ENCODE data around the gene C2CD4D. TPM values are rescaled to one million over a fixed set of nuclear protein-coding genes. Genes with fewer than 3 reads are reported as not detected.

C2CD4D gene
- total RNA-seq, 1 experiment from 2014 or later: 0.79 TPM

DNA sequence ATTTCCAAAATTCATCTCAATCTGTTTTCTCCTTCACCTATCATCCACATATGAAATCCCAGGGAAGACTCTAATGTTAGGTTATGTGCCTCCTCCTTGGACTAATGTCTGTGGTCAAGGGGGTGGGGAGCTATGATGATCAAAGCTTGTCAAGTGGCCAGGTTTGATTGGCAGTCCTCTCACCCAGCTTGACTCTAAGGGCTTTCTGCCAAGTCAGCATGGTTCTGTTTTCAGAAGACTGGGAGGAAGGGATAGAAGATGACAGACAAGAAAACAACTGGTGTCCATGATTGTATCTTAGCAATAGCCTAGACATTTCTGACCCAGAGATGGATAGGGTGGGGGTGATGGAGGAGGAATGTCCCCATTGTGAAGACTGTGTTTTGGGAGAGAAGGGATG is 23.0 kb upstream of the C2CD4D start:
- no peak overlapping the region for H2AFZ ChIP-seq (ENCODE audit: low read length)
- H3K79me2 ChIP-seq (ENCODE audit: insufficient read depth, low read length): no peaks in the 10 kb centered on the region
- no peak overlapping the region for H4K91ac ChIP-seq (ENCODE audit: insufficient read length, low read depth, low read length)
- no peak overlapping the region for H3K4ac ChIP-seq (ENCODE audit: low read depth, low read length)
- no peak overlapping the region for H2BK20ac ChIP-seq (ENCODE audit: low read depth, low read length, poor library complexity, severe bottlenecking)
- Mint-ChIP-seq H3K36me3 (ENCODE audit: insufficient read depth in 1 of 3, low read depth in 3 of 3) (no peaks in the 10 kb centered on the region), H3K4me1 (peaks cover 19 to 25% of the 10 kb centered on the region in 2 experiments), H3K27me3 (ENCODE audit: low read depth) (peaks cover 91% of the 10 kb centered on the region), H3K27ac (no peak overlapping the region), H3K4me3 (no peak overlapping the region), H3K9me3 (no peaks in the 10 kb centered on the region; a peak in 1 of 5 replicates)
- no peak overlapping the region for H3K56ac ChIP-seq (ENCODE audit: insufficient read length, low read depth, low read length)
- H4K20me1 ChIP-seq (ENCODE audit: control insufficient read depth, insufficient read depth, insufficient read length): no peaks in the 10 kb centered on the region
- H2BK15ac ChIP-seq (ENCODE audit: low read depth, low read length): no peak overlapping the region
- no peak overlapping the region for H3K9ac ChIP-seq (ENCODE audit: extremely low read depth, insufficient read length, low read length)
- H3K27me3 ChIP-seq (ENCODE audit: insufficient read depth, low read length): peaks cover 37% of the 10 kb centered on the region
- H3K18ac ChIP-seq (ENCODE audit: insufficient read length, low read depth, low read length): no peak overlapping the region
- no peaks in the 10 kb centered on the region for H3K9me3 ChIP-seq (ENCODE audit: control insufficient read depth, low read depth, low read length)
- H3K23ac ChIP-seq (ENCODE audit: insufficient read length, low read depth, low read length): no peak overlapping the region
- no peaks in the 10 kb centered on the region for H3K79me1 ChIP-seq (ENCODE audit: insufficient read depth, low read depth, low read length, poor library complexity, severe bottlenecking)
- no peak overlapping the region for H2BK120ac ChIP-seq (ENCODE audit: low read depth, low read length, poor library complexity, severe bottlenecking)
- H3K4me2 ChIP-seq (ENCODE audit: insufficient read depth, insufficient read length, low read length): no peak overlapping the region
- no peak overlapping the region for H2BK5ac ChIP-seq (ENCODE audit: insufficient read length, low read length)
- H2BK12ac ChIP-seq (ENCODE audit: insufficient read length, low read depth, low read length): no peak overlapping the region
- no peaks in the 10 kb centered on the region; the same call in 1 of the 2 replicates for H3K4me1 ChIP-seq (ENCODE audit: insufficient read depth, low read length)
- H3K27ac ChIP-seq (ENCODE audit: insufficient read length, low read depth, low read length): no peak overlapping the region
- H4K5ac ChIP-seq (ENCODE audit: insufficient read length, low read depth, low read length): no peak overlapping the region
- no peak overlapping the region for H3T11ph ChIP-seq (ENCODE audit: low read length)
- no peak overlapping the region for H2AK5ac ChIP-seq (ENCODE audit: insufficient read length, low read length)
- DNase-seq: no peak
- H3K23me2 ChIP-seq (ENCODE audit: insufficient read length, low read depth, low read length, poor library complexity, severe bottlenecking): no peaks in the 10 kb centered on the region
- no peak overlapping the region for H3K14ac ChIP-seq (ENCODE audit: insufficient read depth, low read length)
- no peak for TF ChIP-seq CTCF (conservative IDR thresholded peaks at IDR 0.05)
- H4K8ac ChIP-seq (replicated peaks; ENCODE audit: insufficient read length, low read depth, low read length): no peak overlapping the region

All from H9 (cell line).